Stimulated activated CD8-positive, alpha-beta memory T cell treated with anti-CD3 and anti-CD28 coated beads, Interleukin-15, amount 100 ng/mL, for 4 hours (primary cell): ENCODE data around the gene CAPN13.

ENCODE experiments used
- DNase-seq, 2 donors: peaks; one replicate each; pipeline ENCODE4 v3.0.0-alpha.2; 2020; ENCODE audit warnings: low read depth in 2 of 2

CAPN13 gene

GRCh38 chr2:30730736-30731647 is 76.3 kb downstream of the CAPN13 start:
- no peak for DNase-seq

- no peak for DNase-seq
These were observed 78.2 kb downstream of the CAPN13 start for GRCh38 chr2:30729031-30729430.

DNA sequence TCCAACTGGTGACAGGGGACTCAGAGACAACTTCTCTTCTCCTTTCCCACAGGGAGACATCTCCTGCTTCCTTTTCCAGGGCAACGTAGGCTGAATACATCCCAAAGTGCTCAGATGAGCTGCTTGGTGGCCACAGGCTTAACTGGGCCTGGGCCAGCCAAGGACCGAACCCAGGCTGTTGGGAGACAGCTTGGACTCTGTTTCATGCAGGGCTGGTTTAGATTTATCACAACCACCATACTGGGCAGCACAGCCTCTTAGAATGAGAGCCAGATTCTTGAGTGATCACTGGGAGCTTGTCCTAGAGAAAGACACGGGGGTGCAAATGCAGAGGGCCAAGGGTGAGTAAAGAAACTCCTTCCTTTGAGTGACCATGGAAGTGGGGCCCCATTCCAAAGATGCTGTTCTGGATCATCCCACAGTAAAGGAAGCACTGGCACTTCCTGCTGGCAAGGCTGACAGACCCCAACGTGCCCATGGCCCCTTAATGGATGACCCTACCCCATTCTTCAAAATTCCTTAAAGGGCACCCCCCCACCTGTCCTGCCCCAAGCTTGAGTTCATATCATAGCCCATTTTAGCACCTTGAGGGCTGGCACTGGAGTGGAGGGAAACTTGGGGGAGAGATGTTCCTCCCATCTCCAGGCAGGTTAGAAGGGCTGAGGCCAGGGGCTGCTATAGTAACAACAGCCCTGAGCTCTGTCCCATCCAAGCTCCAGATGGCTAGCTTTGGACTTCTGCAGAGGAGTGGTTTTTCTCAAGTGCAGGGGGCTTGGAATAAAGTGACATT is 84.1 kb downstream of the CAPN13 start:
- no peak for DNase-seq

GRCh38 chr2:30721668-30722647 is 85.3 kb downstream of the CAPN13 start:
- DNase-seq = no peak

- no peak for DNase-seq
These were observed 86.0 kb downstream of the CAPN13 start for GRCh38 chr2:30721241-30721640.

GRCh38 chr2:30717081-30717650 is 90.1 kb downstream of the CAPN13 start:
- no peak for DNase-seq

DNA sequence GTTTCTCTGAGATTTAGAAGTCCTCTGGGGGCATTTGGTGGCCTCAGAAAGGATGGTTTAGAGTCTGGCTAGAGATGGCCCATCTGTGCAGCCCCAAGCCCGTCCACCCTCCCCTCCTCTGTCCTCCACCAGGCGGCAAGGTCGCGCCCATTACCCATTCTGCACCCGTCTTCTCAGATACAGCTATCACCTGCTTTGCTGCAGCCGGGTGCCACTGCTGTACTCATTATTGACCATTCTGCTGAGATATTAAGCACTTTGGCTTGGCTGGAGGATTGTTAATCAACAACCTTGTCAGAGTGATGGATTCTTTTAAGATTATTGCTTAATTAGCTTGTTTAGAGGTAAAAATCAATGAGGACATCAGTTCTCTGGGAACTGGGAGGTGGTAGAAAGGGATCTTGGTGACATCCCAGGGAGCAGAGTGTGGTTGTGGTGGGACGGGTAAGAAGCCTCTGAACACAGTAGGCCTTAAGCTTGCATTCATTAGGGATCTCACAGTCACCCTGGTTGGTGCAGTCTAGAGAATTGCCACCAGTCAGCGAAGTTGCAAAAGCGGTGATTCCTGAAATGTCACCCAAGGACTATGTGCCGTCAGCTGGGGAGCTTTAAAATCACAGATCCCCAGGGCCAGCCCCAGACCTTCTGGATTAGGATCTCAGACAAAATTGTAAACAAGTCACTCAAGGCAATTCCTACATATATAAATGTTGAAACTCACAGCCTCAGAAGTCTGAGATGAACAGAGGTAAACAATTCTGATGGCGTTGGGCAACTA is 90.9 kb downstream of the CAPN13 start:
- no peak for DNase-seq

DNA sequence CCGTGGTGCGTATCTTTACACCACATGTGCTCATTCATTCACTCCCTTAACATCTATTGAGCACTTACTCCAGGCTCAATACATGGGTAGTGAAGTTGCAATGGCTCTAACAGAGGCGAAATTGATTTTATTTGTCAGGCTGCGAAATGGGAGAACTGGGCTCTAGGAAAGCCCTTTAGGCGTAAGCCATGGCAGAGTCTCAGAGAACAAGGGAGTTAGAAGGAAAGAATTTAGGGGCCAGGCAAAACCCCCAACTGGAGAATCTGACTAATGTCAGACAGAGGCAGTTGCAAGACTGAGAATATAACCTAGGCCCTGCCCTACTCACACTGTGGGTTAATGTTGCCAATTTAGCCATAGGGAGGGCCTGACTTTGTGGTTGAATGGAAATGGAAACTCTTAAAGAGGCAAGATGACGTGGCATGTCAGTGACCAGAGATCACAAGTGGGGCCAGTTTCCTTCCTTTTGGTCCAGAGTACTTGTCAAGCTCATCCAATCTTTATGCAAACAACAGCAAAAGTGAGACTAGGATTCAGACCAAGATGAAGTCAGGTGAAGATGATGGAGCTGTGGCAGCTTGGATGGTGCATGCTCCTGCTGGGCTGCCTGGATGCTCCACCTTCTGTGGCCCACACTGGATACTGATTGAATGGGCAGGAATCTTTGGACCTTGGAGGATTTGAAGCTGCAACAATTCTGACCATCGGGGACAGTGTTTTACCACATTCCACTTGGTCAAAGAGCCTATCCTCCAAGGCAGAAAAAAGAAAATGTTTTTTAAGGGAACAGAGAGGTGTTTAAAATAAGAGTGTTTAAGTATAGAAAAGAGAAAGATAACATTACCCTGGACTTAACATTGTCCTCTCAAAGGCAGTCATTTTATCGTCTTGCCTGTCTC is 92.2 kb downstream of the CAPN13 start:
- DNase-seq = no peak

DNA sequence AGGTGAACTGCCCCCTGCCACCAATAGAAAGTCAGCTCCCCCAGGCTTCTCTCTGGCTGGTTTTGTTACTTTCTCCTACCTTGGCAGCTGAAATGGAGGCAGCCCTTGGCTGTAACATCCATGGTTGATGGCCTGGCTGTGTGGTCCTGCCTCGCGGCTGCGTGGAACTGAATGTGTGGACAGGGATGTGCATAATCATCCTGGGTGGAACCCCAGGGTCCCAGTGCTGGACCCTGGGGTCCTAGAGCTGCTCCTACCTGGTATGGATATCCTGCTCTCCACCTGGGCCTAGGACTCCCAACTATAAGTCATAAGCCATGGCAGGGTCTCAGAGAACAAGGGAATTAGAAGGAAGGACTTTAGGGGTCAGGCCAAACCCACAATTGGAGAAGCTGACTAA is 93.5 kb downstream of the CAPN13 start:
- DNase-seq = no peak

DNA sequence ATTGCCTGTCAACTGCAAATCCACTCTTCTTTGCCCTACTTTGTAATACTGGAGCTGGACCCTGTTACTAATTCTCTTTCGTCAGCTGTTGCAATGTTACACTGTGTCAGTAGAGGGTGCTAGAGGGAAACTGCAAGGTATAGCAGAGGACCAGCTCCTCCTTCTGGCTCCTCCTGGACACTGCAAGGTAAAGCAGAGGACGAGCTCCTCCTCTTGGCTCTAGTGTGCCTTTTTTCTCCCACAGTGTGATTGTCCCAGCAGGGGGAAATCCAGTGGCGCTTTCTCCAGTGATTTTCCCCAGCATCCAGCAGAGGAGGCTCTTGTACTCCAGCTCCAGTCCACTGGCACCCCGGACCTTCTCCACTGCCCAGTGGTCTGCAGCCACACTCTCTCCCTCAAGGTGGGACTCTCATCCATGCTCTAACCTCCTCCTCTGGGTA is 95.6 kb downstream of the CAPN13 start:
- peak; percentile 48 to 75 for DNase-seq

DNA sequence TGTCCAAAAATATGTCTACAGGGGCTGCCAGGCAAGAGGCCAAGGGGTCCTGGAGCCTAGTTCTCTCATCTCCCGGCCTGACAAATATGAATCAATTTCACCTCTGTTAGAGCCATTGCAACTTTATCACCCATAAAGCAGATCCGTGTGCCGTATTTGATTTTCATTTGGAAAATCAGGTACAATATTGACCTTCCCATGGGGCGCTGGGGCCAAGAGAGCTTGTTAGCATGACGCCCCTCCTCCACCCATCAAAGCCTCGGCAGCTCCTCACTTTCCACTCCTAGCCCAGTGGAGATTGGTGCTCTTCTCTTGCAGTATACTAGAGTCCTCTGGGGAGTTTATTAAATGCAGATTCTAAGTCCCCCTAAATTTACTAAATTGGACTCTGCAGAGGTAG is 96.8 kb downstream of the CAPN13 start:
- no peak for DNase-seq

DNA sequence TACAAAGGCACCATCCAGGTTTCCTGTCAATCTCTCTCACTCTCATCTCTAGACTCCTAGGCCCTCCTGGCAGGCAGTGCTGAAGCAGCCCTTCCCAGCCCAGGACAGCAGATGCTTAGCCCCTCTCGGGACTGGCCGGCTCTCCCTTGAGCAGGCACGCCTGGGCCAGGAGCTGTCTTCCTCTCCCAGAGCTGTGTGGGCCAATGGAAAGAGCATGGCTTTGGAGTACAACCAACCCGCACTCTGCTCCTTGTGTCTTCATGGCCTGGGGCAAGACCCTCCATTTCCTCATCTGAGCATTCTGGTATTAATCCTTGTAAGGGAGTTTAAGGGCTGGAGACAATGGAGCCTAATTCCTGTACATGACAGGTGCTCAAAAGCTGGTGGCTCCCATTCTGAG is 97.2 kb downstream of the CAPN13 start:
- DNase-seq = no peak

DNA sequence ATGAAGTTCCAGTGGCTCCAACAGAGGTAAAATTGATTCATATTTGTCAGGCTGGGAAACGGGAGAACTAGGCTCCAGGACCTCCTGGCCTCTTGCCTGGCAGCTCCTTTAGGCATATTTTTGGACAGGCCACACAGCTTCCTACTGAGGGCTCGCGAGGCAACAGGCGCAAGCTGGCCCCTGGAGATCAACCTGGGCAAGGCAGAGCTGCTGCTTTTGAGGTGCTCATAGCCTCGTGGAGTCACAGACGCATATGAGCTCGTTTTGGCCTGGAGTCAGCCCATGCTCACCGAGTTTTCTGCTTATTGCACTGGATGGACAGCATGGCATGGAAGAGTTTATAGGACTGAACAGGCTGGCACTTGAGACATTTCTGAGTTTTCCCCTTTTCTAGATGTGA is 97.7 kb downstream of the CAPN13 start:
- no peak for DNase-seq

DNA sequence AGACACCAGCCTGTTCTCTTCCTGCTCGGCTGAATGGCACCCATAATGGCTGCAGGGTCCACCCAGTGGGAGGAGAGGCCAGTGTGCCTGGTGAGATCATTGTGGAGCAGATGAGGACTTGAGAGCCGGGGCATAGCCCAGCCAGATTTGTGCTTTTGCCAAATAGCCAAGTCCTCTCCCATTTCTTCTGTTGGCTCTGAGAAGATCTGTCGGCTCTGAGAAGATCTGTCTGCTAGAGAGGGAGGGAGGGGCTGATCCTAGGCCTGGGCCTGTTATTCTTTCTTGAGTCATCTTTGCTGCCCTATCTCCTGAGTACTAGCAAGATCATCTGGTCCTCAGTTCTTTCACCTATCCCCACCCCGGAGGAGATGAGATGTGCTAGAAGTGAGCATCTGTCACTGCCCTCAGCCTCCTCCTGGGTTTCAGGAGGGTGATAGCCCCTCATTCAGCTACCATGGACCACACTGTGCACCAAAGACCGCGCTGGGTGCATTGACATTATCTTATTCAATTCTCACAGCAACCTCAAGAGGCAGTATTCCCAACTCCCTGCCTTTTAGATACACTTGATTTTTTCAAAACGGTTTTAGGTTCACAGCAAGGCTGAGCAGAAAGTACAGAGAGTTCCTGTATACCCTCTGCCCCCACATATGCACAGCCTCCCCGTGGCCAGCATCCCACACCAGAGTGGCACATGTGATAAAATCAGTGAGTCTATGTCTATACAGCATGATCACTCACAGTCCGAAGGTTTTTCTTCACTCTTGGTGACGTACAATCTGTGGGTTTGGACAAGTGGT is 98.6 kb downstream of the CAPN13 start:
- no peak for DNase-seq

DNA sequence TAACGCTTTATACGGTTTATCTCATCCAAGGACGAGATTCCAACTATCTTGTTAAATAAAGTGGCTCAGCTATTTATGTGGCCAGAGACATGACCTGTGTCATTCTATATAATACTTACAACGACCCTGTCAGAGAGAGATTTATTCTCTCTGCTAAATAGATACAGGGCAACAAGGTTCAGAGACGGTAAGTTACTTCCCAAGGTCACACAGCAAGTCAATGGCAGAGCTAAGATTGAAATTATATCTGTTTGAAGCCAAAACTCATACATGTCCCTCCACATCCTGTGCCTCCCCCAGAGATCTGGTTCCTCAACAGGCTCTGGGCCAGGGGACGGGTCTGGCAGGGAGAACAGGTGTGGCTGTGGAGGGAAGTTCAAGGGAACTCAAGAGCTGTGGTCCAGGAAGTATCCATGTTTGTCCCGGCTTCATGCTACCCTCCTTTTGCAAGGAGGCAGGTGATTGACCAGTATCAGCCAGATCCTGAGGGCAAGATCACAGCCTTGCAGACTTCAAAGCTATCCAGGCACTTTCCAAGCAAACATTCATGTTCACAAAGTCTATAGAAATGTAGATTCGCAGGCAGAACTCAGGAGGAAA is 99.8 kb downstream of the CAPN13 start:
- no peak for DNase-seq

DNA sequence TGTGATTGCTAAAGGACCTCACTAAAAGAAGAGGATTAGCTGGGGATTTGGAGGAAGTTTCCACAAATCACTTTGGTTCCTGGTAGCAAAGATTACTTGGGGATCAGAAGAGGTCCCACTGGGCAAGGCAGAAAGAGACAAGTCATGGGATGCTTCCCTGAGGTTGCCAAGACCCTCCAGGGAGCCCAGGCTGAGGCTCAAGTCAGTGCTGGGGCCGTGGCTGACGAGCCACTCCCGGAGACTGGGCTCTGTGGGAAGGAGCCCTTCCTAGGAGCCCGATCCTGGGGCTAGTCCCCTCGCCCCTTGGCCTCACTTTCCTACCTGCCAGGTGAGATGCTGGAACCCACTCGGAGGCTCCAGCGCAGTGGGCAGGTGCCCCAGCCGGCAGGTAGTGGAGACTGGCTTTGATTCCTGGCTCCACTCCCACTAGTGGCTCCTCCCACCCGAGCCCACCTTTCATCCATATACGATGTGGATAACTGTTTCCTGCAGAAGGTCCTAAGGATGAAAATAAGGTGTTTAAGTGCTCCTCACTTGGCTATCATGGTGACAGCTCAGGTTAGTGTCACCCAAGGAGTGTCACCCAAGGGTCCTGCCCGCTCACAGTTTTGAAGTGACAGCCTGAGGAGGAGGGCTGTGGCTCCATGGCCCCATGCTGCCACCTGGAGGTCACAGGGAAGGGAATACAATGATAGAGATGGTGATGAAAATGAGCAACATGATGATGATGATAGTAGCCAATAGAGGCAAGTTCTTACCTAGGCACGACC is 100.5 kb downstream of the CAPN13 start:
- DNase-seq = peak; percentile 44 to 58

- DNase-seq = no peak
These were observed 101.3 kb downstream of the CAPN13 start for GRCh38 chr2:30705711-30706533.
